T-helper 1 cell treated with Interleukin-12 subunit alpha and Interleukin-12 subunit beta and Interleukin-4 antibody, amounts not matched to agents 30 μg/mL and 1 μg/mL, for 36 hours (primary cell): Measurements from ENCODE around the gene ADSL.

Experiments
- H3K27ac Mint-ChIP-seq: one replicate; pipeline ENCODE4 v1.8.0; 2021; ENCODE audit warnings: mild to moderate bottlenecking, mixed read lengths
- H3K27me3 Mint-ChIP-seq: one replicate; pipeline ENCODE4 v1.8.0; 2021; ENCODE audit warnings: low read depth, mixed read lengths
- H3K36me3 Mint-ChIP-seq: one replicate; pipeline ENCODE4 v1.8.0; 2021; ENCODE audit warnings: low read depth, mixed read lengths
- H3K4me1 Mint-ChIP-seq: one replicate; pipeline ENCODE4 v1.8.0; 2021; ENCODE audit warnings: low read depth, mixed read lengths
- H3K4me3 Mint-ChIP-seq: one replicate; pipeline ENCODE4 v1.8.0; 2021; ENCODE audit warnings: mild to moderate bottlenecking, moderate library complexity, mixed read lengths
- H3K9me3 Mint-ChIP-seq: one replicate; pipeline ENCODE4 v1.8.0; 2021; ENCODE audit warnings: mixed read lengths

Gene ADSL

DNA sequence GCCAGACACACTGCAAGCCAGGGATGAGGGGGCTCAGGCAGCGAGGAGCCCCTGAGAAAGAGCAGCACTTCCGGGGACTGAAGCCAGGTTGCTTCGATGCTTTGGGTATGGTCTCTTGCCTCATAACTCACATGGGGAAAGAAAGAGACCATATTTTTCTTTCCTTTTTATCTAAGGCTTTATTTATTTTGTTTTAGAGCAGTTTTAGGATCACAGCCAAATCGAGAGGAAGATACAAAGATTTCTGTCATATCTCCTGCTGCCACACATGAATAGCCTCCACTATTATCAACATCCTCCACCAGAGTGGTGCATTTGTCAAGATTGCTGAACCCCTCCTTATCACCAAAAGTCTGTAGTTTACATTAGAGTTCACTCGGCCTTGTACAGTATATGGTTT lies 24.3 kb upstream of the ADSL start:
- Mint-ChIP-seq H3K9me3 (no peaks in the 10 kb centered on the region), H3K27ac (peak overlapping the region; percentile 58), H3K36me3 (peaks cover 47% of the 10 kb centered on the region), H3K27me3 (no peaks in the 10 kb centered on the region), H3K4me1 (peaks cover 45% of the 10 kb centered on the region), H3K4me3 (no peak overlapping the region)

GRCh38 chr22:40322818-40323447 lies 23.4 kb upstream of the ADSL start:
- peaks cover 47% of the 10 kb centered on the region for H3K36me3 Mint-ChIP-seq
- H3K9me3 Mint-ChIP-seq = no peaks in the 10 kb centered on the region
- H3K4me1 Mint-ChIP-seq = peaks cover 53% of the 10 kb centered on the region
- no peak overlapping the region for H3K4me3 Mint-ChIP-seq
- H3K27ac Mint-ChIP-seq = peak overlapping the region; percentile 26
- H3K27me3 Mint-ChIP-seq = no peaks in the 10 kb centered on the region

- Mint-ChIP-seq H3K27me3 (no peaks in the 10 kb centered on the region), H3K4me1 (peaks cover 59% of the 10 kb centered on the region), H3K36me3 (peaks cover 47% of the 10 kb centered on the region), H3K27ac (peak overlapping the region; percentile 99), H3K9me3 (no peaks in the 10 kb centered on the region), H3K4me3 (peak overlapping the region; percentile 83)
Observed at GRCh38 chr22:40323681-40324171, 22.6 kb upstream of the ADSL start.

DNA sequence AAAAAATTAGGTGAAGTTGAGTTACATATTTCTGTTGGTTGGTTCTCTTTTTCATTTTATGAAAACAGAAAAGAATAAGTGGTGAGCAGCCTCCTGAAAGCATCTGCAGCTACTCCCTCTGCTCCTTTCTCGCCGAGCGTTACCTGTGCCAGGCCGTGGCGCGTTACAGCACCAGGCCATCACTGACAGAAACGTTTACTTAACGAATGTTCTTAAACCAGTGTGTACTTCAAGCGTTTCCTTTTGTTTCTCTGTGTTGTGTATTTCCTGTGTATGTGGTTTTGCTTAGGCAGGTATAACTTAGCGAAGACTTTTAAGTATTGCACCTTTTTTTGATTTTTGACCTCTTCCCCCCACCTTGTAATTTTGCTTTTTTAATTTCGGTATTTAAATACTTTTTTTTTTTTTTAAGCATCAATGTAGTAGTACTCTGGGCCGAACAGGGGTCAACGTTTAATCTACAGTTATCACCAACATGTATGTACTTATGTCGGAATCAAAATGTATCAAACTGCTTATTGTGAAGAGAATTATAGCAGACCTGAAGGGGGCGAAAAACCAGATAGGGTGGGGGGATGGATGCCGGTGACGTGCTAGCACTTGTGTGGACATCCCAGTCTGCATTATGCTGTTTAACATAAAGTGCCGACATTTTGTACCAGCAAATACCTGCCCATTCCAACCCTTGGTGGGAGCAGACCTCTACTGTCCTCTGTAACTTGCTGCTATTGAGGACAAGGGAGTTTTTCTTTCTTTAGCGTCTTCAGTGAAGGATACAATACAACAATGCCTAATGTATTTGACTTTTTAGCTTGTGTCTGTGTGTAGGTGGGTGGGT lies 21.6 kb upstream of the ADSL start:
- peak overlapping the region; percentile 83 for H3K4me3 Mint-ChIP-seq
- peaks cover 50% of the 10 kb centered on the region for H3K36me3 Mint-ChIP-seq
- no peaks in the 10 kb centered on the region for H3K27me3 Mint-ChIP-seq
- peaks cover 59% of the 10 kb centered on the region for H3K4me1 Mint-ChIP-seq
- peak overlapping the region; percentile 99 for H3K27ac Mint-ChIP-seq
- no peaks in the 10 kb centered on the region for H3K9me3 Mint-ChIP-seq

- peaks cover 53% of the 10 kb centered on the region for H3K36me3 Mint-ChIP-seq
- peak overlapping the region; percentile 99 for H3K27ac Mint-ChIP-seq
- peak overlapping the region; percentile 83 for H3K4me3 Mint-ChIP-seq
- no peaks in the 10 kb centered on the region for H3K9me3 Mint-ChIP-seq
- H3K4me1 Mint-ChIP-seq = peaks cover 64% of the 10 kb centered on the region
- H3K27me3 Mint-ChIP-seq = no peaks in the 10 kb centered on the region
Observed at GRCh38 chr22:40325315-40325714, 21.0 kb upstream of the ADSL start.

DNA sequence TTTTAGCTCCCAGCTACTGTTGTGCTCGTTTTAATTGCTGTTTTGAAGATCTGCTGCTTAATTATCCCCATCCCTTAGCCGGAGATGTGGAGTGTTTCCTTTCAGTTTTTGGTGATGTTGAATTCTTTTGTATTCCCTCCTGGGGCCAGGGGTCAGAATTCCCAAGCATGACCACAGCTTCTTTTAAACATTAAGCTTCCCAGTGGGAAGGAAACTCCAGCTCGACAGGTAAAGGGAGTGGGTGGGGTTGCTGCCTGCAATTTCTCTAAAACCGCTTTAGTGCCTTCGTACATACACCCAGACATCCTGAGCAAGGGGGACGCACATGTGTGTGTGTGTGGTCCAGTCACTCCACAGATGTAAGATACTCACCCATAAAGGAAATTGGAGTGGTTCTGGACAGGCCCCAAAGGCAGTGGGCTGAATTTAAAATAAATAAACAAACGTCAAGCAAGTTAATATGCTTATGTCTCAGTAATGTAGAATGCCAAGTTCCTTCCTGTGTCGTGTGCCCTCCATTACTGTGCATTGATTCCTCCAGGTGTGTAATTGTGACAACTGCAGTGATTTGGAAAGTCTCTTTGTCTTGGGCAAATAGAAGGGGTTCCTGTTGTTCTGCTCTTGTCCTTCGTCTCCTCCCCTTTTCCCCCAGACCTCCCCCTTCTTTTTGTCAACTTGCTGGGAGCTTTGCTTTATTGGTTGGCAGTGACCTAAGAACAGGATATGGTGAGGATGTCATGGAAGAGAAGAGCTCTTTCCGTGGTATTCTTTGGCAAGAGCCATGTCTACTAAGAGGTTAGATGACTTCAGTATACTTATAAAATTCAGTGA lies 19.2 kb upstream of the ADSL start:
- H3K36me3 Mint-ChIP-seq = peaks cover 52% of the 10 kb centered on the region
- H3K27me3 Mint-ChIP-seq = no peaks in the 10 kb centered on the region
- no peak overlapping the region for H3K4me3 Mint-ChIP-seq
- H3K9me3 Mint-ChIP-seq = no peaks in the 10 kb centered on the region
- H3K4me1 Mint-ChIP-seq = peaks cover 72% of the 10 kb centered on the region
- H3K27ac Mint-ChIP-seq = peak overlapping the region; percentile 15

GRCh38 chr22:40328546-40329456 lies 17.5 kb upstream of the ADSL start:
- Mint-ChIP-seq H3K4me1 (peaks cover 78% of the 10 kb centered on the region), H3K4me3 (no peak overlapping the region), H3K9me3 (no peaks in the 10 kb centered on the region), H3K27ac (no peak overlapping the region), H3K36me3 (peaks cover 49% of the 10 kb centered on the region), H3K27me3 (no peaks in the 10 kb centered on the region)

DNA sequence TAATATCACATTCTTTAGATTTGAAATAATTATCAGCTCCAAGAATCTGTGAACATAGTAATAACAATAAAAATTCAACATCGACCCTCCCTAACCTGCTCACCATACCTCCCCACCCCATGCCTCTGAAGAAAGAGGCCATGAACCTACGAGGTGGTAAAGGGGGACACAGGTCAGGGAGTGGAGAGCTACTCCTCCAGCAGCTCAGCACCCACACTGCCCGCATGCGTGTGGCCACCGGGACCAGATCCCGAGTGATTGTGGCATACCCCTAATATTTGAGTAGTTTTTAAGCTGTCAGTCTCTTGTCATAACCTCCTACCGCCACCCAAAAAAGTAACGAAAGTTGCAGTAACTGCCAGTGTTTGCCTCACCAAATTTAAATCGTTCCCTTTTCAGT lies 16.8 kb upstream of the ADSL start:
- Mint-ChIP-seq H3K4me3 (no peak overlapping the region), H3K36me3 (peaks cover 50% of the 10 kb centered on the region)

GRCh38 chr22:40330086-40330485 lies 16.2 kb upstream of the ADSL start:
- Mint-ChIP-seq H3K27ac (peak overlapping the region; percentile 27), H3K27me3 (no peaks in the 10 kb centered on the region), H3K4me3 (no peak overlapping the region), H3K4me1 (peaks cover 77% of the 10 kb centered on the region), H3K36me3 (peaks cover 51% of the 10 kb centered on the region), H3K9me3 (no peaks in the 10 kb centered on the region)

More for the DNA sequence above, 16.8 kb upstream of the ADSL start:
- Mint-ChIP-seq H3K9me3 (no peaks in the 10 kb centered on the region), H3K27me3 (no peaks in the 10 kb centered on the region), H3K4me1 (peaks cover 77% of the 10 kb centered on the region), H3K27ac (no peak overlapping the region)

- H3K4me1 Mint-ChIP-seq = peaks cover 75% of the 10 kb centered on the region
- no peak overlapping the region for H3K27ac Mint-ChIP-seq
- no peak overlapping the region for H3K4me3 Mint-ChIP-seq
- H3K36me3 Mint-ChIP-seq = peaks cover 51% of the 10 kb centered on the region
- no peaks in the 10 kb centered on the region for H3K27me3 Mint-ChIP-seq
- no peaks in the 10 kb centered on the region for H3K9me3 Mint-ChIP-seq
Observed at GRCh38 chr22:40330615-40331014, 15.7 kb upstream of the ADSL start.

GRCh38 chr22:40331706-40332105 lies 14.6 kb upstream of the ADSL start:
- peaks cover 75% of the 10 kb centered on the region for H3K4me1 Mint-ChIP-seq

DNA sequence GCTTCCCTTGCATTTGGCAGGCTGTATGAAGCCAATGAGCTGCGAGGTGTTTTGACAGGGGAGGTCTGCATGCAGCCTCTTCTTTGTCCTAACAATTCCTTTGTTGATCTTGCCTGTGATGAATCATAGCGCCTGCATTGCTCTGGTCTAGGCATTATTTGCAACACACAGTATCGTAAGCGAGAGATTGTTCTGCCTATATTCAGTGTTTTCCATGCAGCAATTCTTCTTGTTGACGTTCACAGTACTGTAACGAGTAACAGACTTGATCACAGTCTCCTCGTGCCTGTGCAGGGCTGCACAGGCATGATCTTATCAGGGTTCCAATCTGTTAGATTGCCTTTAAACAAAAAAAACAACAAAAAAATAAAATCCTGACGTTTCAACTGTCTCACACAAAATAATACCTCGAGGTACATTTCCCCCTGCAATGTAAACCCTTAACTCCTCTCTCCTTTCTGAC lies 13.9 kb upstream of the ADSL start:
- Mint-ChIP-seq H3K9me3 (no peaks in the 10 kb centered on the region), H3K27me3 (no peaks in the 10 kb centered on the region), H3K36me3 (peaks cover 45% of the 10 kb centered on the region), H3K27ac (peak overlapping the region; percentile 88), H3K4me3 (peak overlapping the region; percentile 64), H3K4me1 (peaks cover 68% of the 10 kb centered on the region)

More at GRCh38 chr22:40331706-40332105, 14.6 kb upstream of the ADSL start:
- Mint-ChIP-seq H3K36me3 (peaks cover 51% of the 10 kb centered on the region), H3K9me3 (no peaks in the 10 kb centered on the region), H3K4me3 (no peak overlapping the region), H3K27me3 (no peaks in the 10 kb centered on the region), H3K27ac (no peak overlapping the region)

- Mint-ChIP-seq H3K27me3 (no peaks in the 10 kb centered on the region), H3K4me1 (peaks cover 59% of the 10 kb centered on the region), H3K9me3 (no peaks in the 10 kb centered on the region), H3K36me3 (peaks cover 39% of the 10 kb centered on the region), H3K27ac (no peak overlapping the region), H3K4me3 (no peak overlapping the region)
Observed at GRCh38 chr22:40334060-40334459, 12.2 kb upstream of the ADSL start.
